Measurements from ENCODE around the gene DUSP16. TPM values are rescaled to one million over a fixed set of nuclear protein-coding genes. Genes with fewer than 3 reads are reported as not detected.
A peak's percentile ranks its signal among the peaks of the same experiment; 100 is the strongest.

The DUSP16 gene
- polyA plus RNA-seq, 2 donors, result 6.3 to 9.2 TPM

DNA sequence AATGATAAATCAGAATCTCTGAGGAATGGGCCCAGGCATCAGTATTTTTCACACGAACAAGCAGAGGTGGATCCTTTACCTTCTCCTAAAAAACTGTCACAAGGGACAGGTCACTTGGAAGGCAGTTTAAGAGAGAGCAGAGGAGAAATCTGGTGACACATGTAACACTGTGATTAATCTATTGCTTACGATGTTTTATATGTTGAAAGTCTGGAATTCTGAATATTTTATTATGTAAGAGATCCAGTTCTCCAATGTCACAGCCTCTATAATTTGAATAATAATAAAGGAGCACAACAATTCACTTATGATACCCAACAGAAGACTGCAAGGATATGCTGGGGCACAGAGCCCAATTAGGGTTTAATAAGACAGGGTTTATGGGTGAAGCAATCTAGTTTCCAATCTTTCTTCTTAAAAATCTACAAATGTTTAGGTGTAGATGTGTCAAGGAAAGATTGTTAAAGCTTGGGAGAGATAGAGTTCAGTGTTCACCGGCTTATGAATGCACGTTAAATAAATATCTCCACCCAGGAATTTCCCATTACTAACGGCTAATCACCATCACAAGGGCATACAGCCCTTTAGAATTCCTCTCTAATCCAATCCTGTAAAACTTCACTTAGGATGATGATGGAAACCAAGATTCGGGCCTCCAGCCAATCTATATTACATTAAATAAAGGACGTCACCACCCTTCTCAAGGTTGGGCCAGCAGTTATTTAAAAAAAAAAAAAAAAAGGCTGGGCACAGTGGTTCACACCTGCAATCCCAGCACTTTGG, 23.4 kb downstream of the DUSP16 start:
- no peaks in the 10 kb centered on the region for H3K36me3 ChIP-seq (ENCODE audit: control insufficient read depth in 2 of 2, insufficient read depth in 2 of 2, low read length in 1 of 2)
- no peaks in the 10 kb centered on the region for H3K9me3 ChIP-seq (ENCODE audit: control insufficient read depth in 2 of 2, insufficient read depth in 1 of 2, low read depth in 1 of 2, low read length in 1 of 2)
- H3K4me1 ChIP-seq (ENCODE audit: control insufficient read depth in 2 of 2, insufficient read depth in 2 of 2, low read length in 1 of 2), result peaks cover 0 to 2% of the 10 kb centered on the region in 2 donors
- H3K4me3 ChIP-seq (ENCODE audit: low read depth in 1 of 2, low read length in 2 of 2), result no peak overlapping the region
- H3K27ac ChIP-seq (ENCODE audit: low read depth in 2 of 2, low read length in 1 of 2), result no peak overlapping the region
- WGBS, 2 donors, result 40 to 51% methylated on average over 7 of the region's 7 CpGs
- H3K27me3 ChIP-seq (ENCODE audit: control insufficient read depth in 1 of 2, insufficient read depth in 2 of 2, low read length in 2 of 2), result no peaks in the 10 kb centered on the region

DNA sequence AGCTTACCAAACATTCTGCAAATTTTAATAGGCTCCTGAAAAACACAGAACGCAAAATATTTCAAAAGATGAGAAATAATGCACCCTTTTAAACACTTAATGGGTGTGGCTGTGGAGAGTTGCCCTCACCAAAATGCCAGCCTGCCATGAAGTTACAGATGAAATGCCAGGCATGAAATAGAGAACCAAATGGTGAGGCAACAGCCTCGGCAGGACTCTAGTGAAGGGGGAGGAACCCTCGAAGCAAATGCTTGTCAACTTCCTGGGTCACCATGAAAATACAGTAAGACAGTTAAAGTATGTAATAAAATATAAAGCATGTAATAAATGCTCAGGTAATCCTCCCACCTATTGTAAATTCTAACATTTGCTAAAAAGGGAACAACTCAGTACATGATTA, 24.1 kb downstream of the DUSP16 start:
- 54 to 72% methylated on average over 3 of the region's 3 CpGs for WGBS, 2 donors
- Histone ChIP-seq H3K27me3 (ENCODE audit: control insufficient read depth in 1 of 2, insufficient read depth in 2 of 2, low read length in 2 of 2) (no peaks in the 10 kb centered on the region), H3K36me3 (ENCODE audit: control insufficient read depth in 2 of 2, insufficient read depth in 2 of 2, low read length in 1 of 2) (no peaks in the 10 kb centered on the region), H3K9me3 (ENCODE audit: control insufficient read depth in 2 of 2, insufficient read depth in 1 of 2, low read depth in 1 of 2, low read length in 1 of 2) (no peaks in the 10 kb centered on the region), H3K4me1 (ENCODE audit: control insufficient read depth in 2 of 2, insufficient read depth in 2 of 2, low read length in 1 of 2) (peaks cover 0 to 2% of the 10 kb centered on the region in 2 donors), H3K27ac (ENCODE audit: low read depth in 2 of 2, low read length in 1 of 2) (no peak overlapping the region), H3K4me3 (ENCODE audit: low read depth in 1 of 2, low read length in 2 of 2) (no peak overlapping the region)

DNA sequence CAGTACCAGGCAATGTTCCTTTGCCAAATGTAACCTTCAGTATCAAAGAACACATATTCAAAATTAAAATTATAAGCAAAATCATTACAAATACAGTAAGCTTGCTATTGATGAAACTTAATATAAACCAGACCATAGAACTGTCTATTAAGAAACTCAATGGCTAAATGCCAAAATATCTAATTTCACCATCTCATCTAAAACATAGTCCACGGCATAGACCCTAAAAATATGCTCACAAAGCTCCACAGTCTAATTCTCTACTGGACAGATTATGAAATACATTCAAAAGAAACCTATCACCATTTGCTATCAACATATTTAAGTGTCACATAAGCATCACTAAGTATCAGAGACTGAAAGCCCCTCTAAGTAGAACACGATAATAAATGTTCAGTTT, 25.2 kb downstream of the DUSP16 start:
- H3K4me3 ChIP-seq (ENCODE audit: low read depth in 1 of 2, low read length in 2 of 2), result no peak overlapping the region
- 90 to 95% methylated on average over 2 of the region's 2 CpGs for WGBS, 2 donors
- no peaks in the 10 kb centered on the region for H3K9me3 ChIP-seq (ENCODE audit: control insufficient read depth in 2 of 2, insufficient read depth in 1 of 2, low read depth in 1 of 2, low read length in 1 of 2)
- no peak overlapping the region for H3K27ac ChIP-seq (ENCODE audit: low read depth in 2 of 2, low read length in 1 of 2)
- H3K27me3 ChIP-seq (ENCODE audit: control insufficient read depth in 1 of 2, insufficient read depth in 2 of 2, low read length in 2 of 2), result no peaks in the 10 kb centered on the region
- peaks cover 2 to 3% of the 10 kb centered on the region in 2 donors for H3K4me1 ChIP-seq (ENCODE audit: control insufficient read depth in 2 of 2, insufficient read depth in 2 of 2, low read length in 1 of 2)
- no peaks in the 10 kb centered on the region for H3K36me3 ChIP-seq (ENCODE audit: control insufficient read depth in 2 of 2, insufficient read depth in 2 of 2, low read length in 1 of 2)

DNA sequence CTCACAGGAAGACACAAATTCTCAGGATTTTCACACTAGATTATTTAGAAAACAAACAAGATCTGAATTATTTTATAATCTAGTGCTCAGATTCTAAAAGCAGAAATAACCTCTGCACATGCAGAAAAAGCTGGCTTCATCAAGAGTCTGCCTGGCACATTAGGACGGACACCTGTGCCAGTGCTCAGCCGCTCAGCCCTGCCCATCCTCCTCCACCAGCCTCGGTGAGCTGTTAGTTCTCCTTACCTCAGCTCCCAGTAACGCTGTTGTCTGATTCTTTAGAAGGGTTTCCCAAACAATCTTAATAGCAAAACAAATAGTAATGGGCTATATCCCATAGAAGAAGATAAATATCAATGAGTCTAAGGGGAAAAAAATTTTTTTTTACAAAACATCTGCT, 27.7 kb downstream of the DUSP16 start:
- Histone ChIP-seq H3K27ac (ENCODE audit: low read depth in 2 of 2, low read length in 1 of 2) (no peak overlapping the region), H3K4me1 (ENCODE audit: control insufficient read depth in 2 of 2, insufficient read depth in 2 of 2, low read length in 1 of 2) (peaks cover 0 to 3% of the 10 kb centered on the region in 2 donors), H3K36me3 (ENCODE audit: control insufficient read depth in 2 of 2, insufficient read depth in 2 of 2, low read length in 1 of 2) (no peaks in the 10 kb centered on the region), H3K9me3 (ENCODE audit: control insufficient read depth in 2 of 2, insufficient read depth in 1 of 2, low read depth in 1 of 2, low read length in 1 of 2) (no peaks in the 10 kb centered on the region), H3K27me3 (ENCODE audit: control insufficient read depth in 1 of 2, insufficient read depth in 2 of 2, low read length in 2 of 2) (no peaks in the 10 kb centered on the region), H3K4me3 (ENCODE audit: low read depth in 1 of 2, low read length in 2 of 2) (no peak overlapping the region)
- 42 to 58% methylated on average over 4 of the region's 4 CpGs for WGBS, 2 donors

DNA sequence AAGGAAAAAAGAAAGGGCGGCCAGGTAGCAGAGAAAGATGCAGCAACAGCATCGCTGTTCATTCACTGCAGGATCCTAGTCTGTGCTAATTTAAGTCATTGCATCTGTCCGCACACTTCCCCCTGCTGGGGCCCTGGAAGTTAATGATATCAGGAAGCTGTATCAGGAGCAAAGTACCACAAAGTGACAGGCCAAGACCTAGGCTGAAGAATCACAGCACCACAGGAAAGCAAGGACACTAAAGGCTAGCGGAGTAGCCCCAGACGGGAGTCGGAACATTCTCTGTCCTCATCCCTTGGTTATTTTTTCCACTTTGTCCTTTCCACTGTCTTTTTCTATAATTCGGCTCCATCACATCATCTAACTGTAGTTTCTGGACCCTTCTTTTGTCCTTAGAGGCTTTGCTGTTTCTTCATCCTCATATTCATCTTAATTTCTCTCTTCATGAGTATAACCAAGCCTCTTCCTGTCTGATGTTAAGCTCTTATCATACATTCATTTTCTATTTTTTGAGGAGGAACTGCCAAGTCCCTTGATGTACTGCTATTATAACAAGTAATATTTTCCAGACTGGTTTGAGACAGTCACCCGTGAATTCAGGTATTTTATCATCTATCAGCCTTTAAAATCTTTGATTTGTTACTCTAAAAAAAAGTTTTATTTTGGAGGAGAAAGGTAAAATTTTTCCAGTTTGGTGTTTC, 28.3 kb downstream of the DUSP16 start:
- H3K27me3 ChIP-seq (ENCODE audit: control insufficient read depth in 1 of 2, insufficient read depth in 2 of 2, low read length in 2 of 2), result no peaks in the 10 kb centered on the region
- H3K4me1 ChIP-seq (ENCODE audit: control insufficient read depth in 2 of 2, insufficient read depth in 2 of 2, low read length in 1 of 2), result peaks cover 0 to 3% of the 10 kb centered on the region in 2 donors
- H3K9me3 ChIP-seq (ENCODE audit: control insufficient read depth in 2 of 2, insufficient read depth in 1 of 2, low read depth in 1 of 2, low read length in 1 of 2), result no peaks in the 10 kb centered on the region
- no peak overlapping the region for H3K4me3 ChIP-seq (ENCODE audit: low read depth in 1 of 2, low read length in 2 of 2)
- 73 to 87% methylated on average over 8 of the region's 8 CpGs for WGBS, 2 donors
- no peak overlapping the region for H3K27ac ChIP-seq (ENCODE audit: low read depth in 2 of 2, low read length in 1 of 2)
- no peaks in the 10 kb centered on the region for H3K36me3 ChIP-seq (ENCODE audit: control insufficient read depth in 2 of 2, insufficient read depth in 2 of 2, low read length in 1 of 2)

DNA sequence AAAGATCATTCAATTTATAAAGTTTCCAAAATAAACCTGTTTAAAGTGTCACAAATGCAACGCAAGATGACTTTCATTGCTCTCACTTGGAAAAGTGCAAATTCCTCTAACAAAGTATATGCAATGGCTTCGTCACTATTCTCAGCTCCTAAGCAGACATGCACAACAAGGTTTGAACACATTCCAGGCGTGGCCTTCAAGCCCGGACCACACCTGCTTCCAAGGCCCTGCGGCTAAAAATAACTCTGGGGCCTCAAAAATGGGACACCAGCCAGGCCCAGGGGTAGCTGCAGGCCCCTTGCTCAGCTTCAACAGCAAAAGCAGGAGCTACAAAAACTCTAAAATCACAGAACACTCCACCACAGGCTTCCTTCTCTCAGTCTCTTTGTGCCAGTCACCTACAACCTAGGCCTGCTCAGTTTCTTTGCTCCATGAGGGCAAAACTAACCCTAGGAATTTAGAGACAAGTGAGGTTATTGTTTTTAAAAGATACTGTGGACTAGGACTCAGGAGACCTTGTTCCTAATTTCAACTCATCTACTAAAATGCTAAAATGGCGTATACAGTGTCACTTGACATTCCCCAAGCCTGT, 29.3 kb downstream of the DUSP16 start:
- peak overlapping the region in 1 of 2 donors; percentile 40 for H3K27ac ChIP-seq (ENCODE audit: low read depth in 2 of 2, low read length in 1 of 2)
- WGBS, 2 donors, result 43 to 44% methylated on average over 6 of the region's 6 CpGs
- no peak overlapping the region for H3K4me3 ChIP-seq (ENCODE audit: low read depth in 1 of 2, low read length in 2 of 2)
- peaks cover 0 to 3% of the 10 kb centered on the region in 2 donors for H3K4me1 ChIP-seq (ENCODE audit: control insufficient read depth in 2 of 2, insufficient read depth in 2 of 2, low read length in 1 of 2)
- H3K9me3 ChIP-seq (ENCODE audit: control insufficient read depth in 2 of 2, insufficient read depth in 1 of 2, low read depth in 1 of 2, low read length in 1 of 2), result no peaks in the 10 kb centered on the region
- H3K36me3 ChIP-seq (ENCODE audit: control insufficient read depth in 2 of 2, insufficient read depth in 2 of 2, low read length in 1 of 2), result no peaks in the 10 kb centered on the region
- H3K27me3 ChIP-seq (ENCODE audit: control insufficient read depth in 1 of 2, insufficient read depth in 2 of 2, low read length in 2 of 2), result no peaks in the 10 kb centered on the region

DNA sequence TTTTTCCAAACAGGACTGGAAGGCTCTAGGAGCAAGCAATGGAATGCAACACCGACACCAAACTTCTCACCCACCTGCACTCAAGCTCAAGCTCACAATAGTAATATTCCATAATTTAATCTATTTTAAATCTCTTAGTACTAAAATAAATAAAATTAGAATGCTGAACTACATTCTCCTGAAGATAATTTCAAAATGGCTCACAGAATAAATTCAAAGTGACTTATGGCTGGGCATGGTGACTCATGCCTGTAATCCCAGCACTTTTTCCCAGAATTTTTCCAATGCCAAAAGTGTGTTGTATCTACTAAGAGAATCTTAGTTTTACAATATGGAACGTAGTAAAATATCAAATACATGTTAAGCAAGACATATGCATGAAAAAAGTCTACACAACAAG, 31.5 kb downstream of the DUSP16 start:
- H3K36me3 ChIP-seq (ENCODE audit: control insufficient read depth in 2 of 2, insufficient read depth in 2 of 2, low read length in 1 of 2), result no peaks in the 10 kb centered on the region
- no peak overlapping the region for H3K27ac ChIP-seq (ENCODE audit: low read depth in 2 of 2, low read length in 1 of 2)
- H3K4me3 ChIP-seq (ENCODE audit: low read depth in 1 of 2, low read length in 2 of 2), result no peak overlapping the region
- peaks cover 2 to 9% of the 10 kb centered on the region in 2 donors for H3K4me1 ChIP-seq (ENCODE audit: control insufficient read depth in 2 of 2, insufficient read depth in 2 of 2, low read length in 1 of 2)
- 90 to 91% methylated on average over 2 of the region's 2 CpGs for WGBS, 2 donors
- no peaks in the 10 kb centered on the region for H3K9me3 ChIP-seq (ENCODE audit: control insufficient read depth in 2 of 2, insufficient read depth in 1 of 2, low read depth in 1 of 2, low read length in 1 of 2)
- H3K27me3 ChIP-seq (ENCODE audit: control insufficient read depth in 1 of 2, insufficient read depth in 2 of 2, low read length in 2 of 2), result no peaks in the 10 kb centered on the region

DNA sequence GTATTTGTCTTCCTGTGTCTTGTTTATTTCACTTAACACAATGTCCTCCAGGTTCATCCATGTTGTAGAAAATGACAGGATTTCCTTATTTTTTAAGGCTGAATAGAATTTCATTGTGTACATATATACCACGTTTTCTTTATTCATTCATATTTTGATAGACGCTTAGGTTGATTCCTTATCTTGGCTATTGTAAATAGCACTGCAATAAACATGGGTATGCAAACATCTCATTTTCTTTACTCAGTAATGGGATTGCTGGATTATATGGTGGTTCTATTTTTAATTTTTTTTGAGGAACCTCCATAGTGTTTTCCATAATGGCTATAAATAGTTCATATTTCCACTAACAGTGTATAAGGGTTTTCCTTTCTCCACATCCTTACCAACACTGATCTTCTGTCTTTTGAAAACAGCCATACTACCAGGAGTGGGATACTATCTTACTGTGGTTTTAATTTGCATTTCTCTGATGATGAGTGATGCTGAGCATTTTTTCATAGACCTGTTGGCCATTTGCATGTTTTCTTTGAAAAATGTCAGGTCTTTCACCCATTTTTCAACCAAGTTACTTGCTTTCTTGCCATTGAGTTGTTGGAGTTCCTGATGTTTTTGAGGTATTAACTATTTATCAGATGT, 32.8 kb downstream of the DUSP16 start:
- WGBS, 2 donors, result 68 to 89% methylated on average over 2 of the region's 2 CpGs
- Histone ChIP-seq H3K36me3 (ENCODE audit: control insufficient read depth in 2 of 2, insufficient read depth in 2 of 2, low read length in 1 of 2) (no peaks in the 10 kb centered on the region), H3K4me1 (ENCODE audit: control insufficient read depth in 2 of 2, insufficient read depth in 2 of 2, low read length in 1 of 2) (peaks cover 2 to 9% of the 10 kb centered on the region in 2 donors), H3K27ac (ENCODE audit: low read depth in 2 of 2, low read length in 1 of 2) (no peak overlapping the region), H3K9me3 (ENCODE audit: control insufficient read depth in 2 of 2, insufficient read depth in 1 of 2, low read depth in 1 of 2, low read length in 1 of 2) (no peaks in the 10 kb centered on the region), H3K4me3 (ENCODE audit: low read depth in 1 of 2, low read length in 2 of 2) (no peak overlapping the region), H3K27me3 (ENCODE audit: control insufficient read depth in 1 of 2, insufficient read depth in 2 of 2, low read length in 2 of 2) (no peaks in the 10 kb centered on the region)

DNA sequence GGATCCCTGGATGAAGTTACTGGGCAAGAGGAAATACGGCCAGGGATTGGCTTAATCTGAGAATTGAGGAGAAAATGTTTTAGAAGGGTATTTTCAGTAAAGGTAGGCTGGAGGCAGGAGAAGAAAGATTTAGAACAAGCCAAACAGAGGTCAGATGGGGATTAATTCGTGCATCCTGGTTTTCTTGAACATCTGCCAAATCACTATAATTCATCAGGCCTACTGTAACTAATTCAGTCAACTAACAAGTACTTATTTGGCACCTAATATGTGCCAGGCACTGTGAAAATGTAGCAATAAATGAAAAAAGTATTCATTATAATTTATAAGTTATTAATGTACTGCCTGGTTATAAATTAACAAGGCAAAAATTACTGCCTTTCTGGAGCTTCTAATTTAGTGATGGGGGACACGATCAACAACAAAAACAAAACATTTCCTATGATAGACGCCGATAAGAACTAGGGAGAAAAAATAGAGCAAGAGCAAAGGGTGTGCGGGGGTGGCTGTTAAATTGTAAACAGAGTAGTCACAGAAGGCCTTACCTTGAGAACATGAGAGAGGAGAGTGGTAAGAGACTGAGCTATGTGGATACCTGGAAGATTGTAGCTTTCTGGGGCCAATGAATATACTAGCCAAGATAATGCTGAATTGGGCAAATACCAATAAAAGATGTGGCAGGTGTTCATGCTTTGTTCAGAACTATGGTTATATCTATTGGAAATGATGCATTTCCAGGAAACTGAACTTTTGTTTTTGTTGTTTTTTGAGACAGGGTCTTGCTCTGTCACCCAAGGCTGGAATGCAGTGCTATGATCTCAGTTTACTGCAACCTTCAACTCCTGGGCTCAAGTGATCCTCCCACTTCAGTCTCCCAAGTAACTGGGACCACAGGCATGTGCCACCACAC, 34.0 kb downstream of the DUSP16 start:
- WGBS, 2 donors, result 45 to 69% methylated on average over 6 of the region's 6 CpGs
- H3K36me3 ChIP-seq (ENCODE audit: control insufficient read depth in 2 of 2, insufficient read depth in 2 of 2, low read length in 1 of 2), result no peaks in the 10 kb centered on the region
- no peak overlapping the region for H3K4me3 ChIP-seq (ENCODE audit: low read depth in 1 of 2, low read length in 2 of 2)
- H3K4me1 ChIP-seq (ENCODE audit: control insufficient read depth in 2 of 2, insufficient read depth in 2 of 2, low read length in 1 of 2), result peaks cover 2 to 9% of the 10 kb centered on the region in 2 donors
- H3K27me3 ChIP-seq (ENCODE audit: control insufficient read depth in 1 of 2, insufficient read depth in 2 of 2, low read length in 2 of 2), result no peaks in the 10 kb centered on the region
- no peak overlapping the region for H3K27ac ChIP-seq (ENCODE audit: low read depth in 2 of 2, low read length in 1 of 2)
- H3K9me3 ChIP-seq (ENCODE audit: control insufficient read depth in 2 of 2, insufficient read depth in 1 of 2, low read depth in 1 of 2, low read length in 1 of 2), result no peaks in the 10 kb centered on the region
